GM18520 (cell line): Measurements from ENCODE around the gene TRPC5OS.

Source experiments
- ATAC-seq: cut with Tn5 transposase; IDR thresholded peaks from one replicate; pipeline ENCODE4 v1.9.1; 2021; ENCODE audit not compliant: unreplicated experiment

The TRPC5OS gene

DNA sequence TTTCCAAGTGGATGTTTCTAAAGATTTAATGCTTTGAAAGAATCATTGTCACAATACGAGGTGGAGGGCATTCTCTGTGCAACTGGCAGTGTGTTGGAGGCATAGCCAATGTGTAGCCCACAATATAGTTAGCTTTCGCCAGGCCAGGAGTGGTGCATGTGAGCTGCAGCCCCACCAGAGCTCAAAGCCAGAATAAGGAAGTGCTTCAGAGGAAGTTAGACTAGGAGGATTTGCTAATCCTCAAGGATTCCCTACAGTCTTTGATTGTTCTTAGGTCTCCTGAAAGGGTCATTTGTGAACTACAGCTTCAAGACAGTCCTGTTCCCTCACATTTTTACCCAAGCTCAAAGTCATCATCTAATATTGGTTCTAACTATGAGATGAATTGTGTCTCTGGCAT, 16.4 kb downstream of the TRPC5OS start:
- no peak for ATAC-seq

DNA sequence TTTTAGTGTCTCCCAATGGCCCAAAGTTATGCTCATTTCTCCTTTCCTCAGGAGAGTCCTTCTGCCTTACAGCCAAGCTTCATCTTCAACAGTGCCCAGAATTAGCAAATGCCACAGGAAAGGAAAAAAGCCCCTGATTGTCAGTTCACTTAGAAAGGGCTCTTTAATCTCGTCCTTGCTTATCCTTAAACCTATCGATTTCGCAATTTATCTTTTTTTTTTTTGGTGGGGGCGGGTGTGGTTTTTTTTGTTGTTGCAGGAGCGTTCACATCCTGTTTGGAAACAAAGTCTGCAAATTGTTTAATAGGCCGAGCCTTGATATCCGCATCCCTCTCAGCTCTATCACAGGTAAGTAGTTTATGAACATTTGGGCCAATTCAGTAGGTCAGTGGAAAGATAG, 20.2 kb downstream of the TRPC5OS start:
- ATAC-seq, result no peak

DNA sequence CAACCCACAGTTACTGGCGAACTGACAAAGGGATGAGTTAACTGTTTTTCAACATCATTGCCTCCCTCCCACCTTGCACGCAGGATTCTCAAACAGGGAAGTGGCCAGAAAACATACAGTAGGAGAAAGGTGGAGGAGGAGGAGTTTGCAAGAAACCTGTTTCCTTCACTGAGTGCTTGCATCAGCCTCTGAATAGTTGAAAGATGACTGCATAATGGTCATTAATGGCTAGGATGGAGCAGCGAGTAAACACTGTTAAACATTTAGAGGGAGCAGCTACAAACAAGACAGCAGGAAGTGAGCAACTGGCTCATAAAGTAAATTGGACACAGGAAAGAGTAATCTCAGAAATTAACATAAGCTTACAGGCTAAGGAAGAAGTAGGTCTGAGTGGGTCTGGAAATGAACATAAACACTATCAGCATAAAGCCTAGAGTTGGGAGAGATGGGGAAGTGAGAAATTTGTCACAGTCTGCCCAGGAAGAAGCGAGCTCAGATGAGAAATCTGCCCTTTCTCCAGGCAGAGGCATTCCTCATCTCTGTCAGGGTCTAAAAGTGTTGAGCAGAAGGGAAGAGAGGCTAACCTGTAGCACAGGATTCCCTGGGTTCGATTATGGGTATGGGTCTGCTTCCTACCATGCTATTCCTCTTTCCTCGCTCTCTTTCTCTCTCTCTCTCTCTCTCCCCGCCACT, 38.6 kb downstream of the TRPC5OS start:
- ATAC-seq, result no peak

DNA sequence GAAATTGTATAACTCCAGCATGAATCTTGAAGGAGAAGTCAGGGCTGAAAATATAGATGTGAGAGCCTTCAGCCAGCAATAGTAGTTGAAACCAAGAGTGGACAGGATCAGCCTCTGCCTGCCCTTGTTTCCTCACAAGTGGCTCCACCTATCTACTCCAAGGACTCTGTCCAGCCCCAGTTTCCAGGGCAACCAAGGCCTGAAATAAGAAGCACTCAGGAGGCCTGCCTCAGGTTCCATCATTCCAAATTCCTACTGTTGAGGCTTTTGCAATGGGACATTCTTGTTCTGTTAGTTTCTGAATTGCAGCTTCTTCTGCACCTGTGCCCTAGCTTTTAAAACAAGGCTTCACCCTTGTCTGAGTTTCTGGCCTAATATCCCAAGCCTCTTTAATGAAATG, 41.6 kb downstream of the TRPC5OS start:
- ATAC-seq, result no peak

DNA sequence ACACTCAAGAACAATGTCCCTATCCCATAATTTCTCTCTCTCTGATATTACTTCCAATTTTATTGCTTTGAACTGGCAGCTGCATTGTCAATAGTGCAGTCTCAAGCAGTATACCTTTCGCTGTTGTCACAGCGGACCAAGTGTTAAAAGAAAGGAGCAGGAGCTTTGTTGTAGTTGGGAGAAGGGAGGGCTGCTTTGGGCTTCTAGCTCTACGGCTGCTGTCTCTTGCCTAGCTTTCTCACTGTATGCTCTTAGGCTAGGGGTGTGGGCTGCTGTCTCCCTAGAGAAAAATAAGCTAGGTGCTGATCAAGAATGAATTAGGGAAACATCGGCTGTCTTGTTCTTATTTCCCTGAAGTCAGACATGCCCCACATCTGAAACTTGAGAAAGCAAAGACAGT, 52.5 kb downstream of the TRPC5OS start:
- ATAC-seq, result no peak
